GM21360 (cell line): ENCODE data around the gene ZNF426.
"Not testable (repeated sequence)": the region's sequence is repeated elsewhere in the genome, so short reads cannot be mapped to it uniquely, and the experiment has no call there.

ENCODE experiments used
- ATAC-seq: cut with Tn5 transposase; IDR thresholded peaks from one replicate; pipeline ENCODE4 v1.9.1; 2021; ENCODE audit warnings: mild to moderate bottlenecking, moderate library complexity; ENCODE audit not compliant: unreplicated experiment

Gene ZNF426

GRCh38 chr19:9538183-9539058 lies at the start of gene ZNF426:
Gene ZNF426 (minus strand): TSS chr19:9538645. CDS start chr19:9536232, 2,413 bp downstream.
- peak; percentile 55 for ATAC-seq

GRCh38 chr19:9586764-9587163 lies 48.3 kb upstream of the ZNF426 start:
- no peak for ATAC-seq

GRCh38 chr19:9584073-9584833 lies 45.8 kb upstream of the ZNF426 start, which contains the start of gene ZNF121:
Gene ZNF121 (minus strand): TSS chr19:9584504. CDS start chr19:9568097, 16,407 bp downstream.
- peak; percentile 81 for ATAC-seq

- not testable (repeated sequence) for ATAC-seq
Observed at GRCh38 chr19:9582081-9582725, 43.8 kb upstream of the ZNF426 start.

- ATAC-seq: no peak
Observed at GRCh38 chr19:9580728-9581127, 42.3 kb upstream of the ZNF426 start.

GRCh38 chr19:9570255-9570654 lies 31.8 kb upstream of the ZNF426 start:
- ATAC-seq: no peak

- no peak for ATAC-seq
Observed at GRCh38 chr19:9566729-9567128, 28.3 kb upstream of the ZNF426 start.

- ATAC-seq: no peak
Observed at GRCh38 chr19:9565900-9566705, 27.7 kb upstream of the ZNF426 start.

- ATAC-seq: no peak
Observed at GRCh38 chr19:9552536-9553274, 14.3 kb upstream of the ZNF426 start.

GRCh38 chr19:9547870-9548269 lies 9.4 kb upstream of the ZNF426 start:
- no peak for ATAC-seq

- ATAC-seq: not testable (repeated sequence)
Observed at GRCh38 chr19:9541281-9541680, 2.8 kb upstream of the ZNF426 start.

- ATAC-seq: not testable (repeated sequence)
Observed at GRCh38 chr19:9539921-9540320, 1.5 kb upstream of the ZNF426 start.

- not testable (repeated sequence) for ATAC-seq
Observed at GRCh38 chr19:9539201-9539600, 756 bp upstream of the ZNF426 start.

- ATAC-seq: no peak
Observed at GRCh38 chr19:9535934-9536333, 2.5 kb downstream of the ZNF426 start.

- ATAC-seq: no peak
Observed at GRCh38 chr19:9531933-9532332, 6.5 kb downstream of the ZNF426 start.

GRCh38 chr19:9528757-9529336 lies 9.6 kb downstream of the ZNF426 start:
- no peak for ATAC-seq

GRCh38 chr19:9523885-9524474 lies 14.5 kb downstream of the ZNF426 start:
- ATAC-seq: no peak

- no peak for ATAC-seq
Observed at GRCh38 chr19:9507285-9507684, 31.2 kb downstream of the ZNF426 start.

- ATAC-seq: no peak
Observed at GRCh38 chr19:9500796-9501195, 37.6 kb downstream of the ZNF426 start.
